IPS-20b (cell line): ENCODE measurements around the gene PNPLA7.
"Not testable (repeated sequence)": the region's sequence is repeated elsewhere in the genome, so short reads cannot be mapped to it uniquely, and the experiment has no call there.

ENCODE experiments used
- H3K27ac ChIP-seq: one replicate; pipeline ENCODE4 v1.5.1; 2013; ENCODE audit warnings: low read length
- H3K27me3 ChIP-seq: 2 replicates; pipeline ENCODE4 v1.6.1; 2013; ENCODE audit warnings: mild to moderate bottlenecking, low read length, inconsistent platforms; ENCODE audit not compliant: insufficient read depth
- H3K36me3 ChIP-seq: 2 replicates; pipeline ENCODE4 v1.6.1; 2013; ENCODE audit warnings: low read depth, mild to moderate bottlenecking, inconsistent platforms, low read length, moderate library complexity; ENCODE audit not compliant: insufficient read depth
- H3K4me1 ChIP-seq: 2 replicates; pipeline ENCODE4 v1.6.1; 2013; ENCODE audit warnings: mild to moderate bottlenecking, control low read depth, inconsistent platforms, low read length, moderate library complexity; ENCODE audit not compliant: insufficient read depth
- H3K4me3 ChIP-seq: 2 replicates; pipeline ENCODE4 v1.5.1; 2013; ENCODE audit warnings: mild to moderate bottlenecking, low read length, inconsistent platforms
- H3K9ac ChIP-seq: 2 replicates; pipeline ENCODE4 v1.6.1; 2013; ENCODE audit warnings: low read depth, mild to moderate bottlenecking, inconsistent platforms, low read length, moderate library complexity
- H3K9me3 ChIP-seq: 2 replicates; pipeline ENCODE4 v1.6.1; 2013; ENCODE audit warnings: mild to moderate bottlenecking, low read depth, low read length, inconsistent platforms; ENCODE audit not compliant: insufficient read depth

The PNPLA7 gene

GRCh38 chr9:137412431-137412830 lies 137.8 kb downstream of the PNPLA7 start:
- no peaks in the 10 kb centered on the region for H3K36me3 ChIP-seq
- no peaks in the 10 kb centered on the region for H3K9me3 ChIP-seq
- H3K27me3 ChIP-seq = no peaks in the 10 kb centered on the region
- no peaks in the 10 kb centered on the region for H3K4me1 ChIP-seq
- H3K4me3 ChIP-seq = no peak overlapping the region
- no peak overlapping the region for H3K9ac ChIP-seq
- H3K27ac ChIP-seq = no peak overlapping the region

GRCh38 chr9:137411645-137412380 lies 138.4 kb downstream of the PNPLA7 start:
- no peak overlapping the region for H3K27ac ChIP-seq
- no peak overlapping the region for H3K4me3 ChIP-seq
- no peaks in the 10 kb centered on the region for H3K36me3 ChIP-seq
- no peaks in the 10 kb centered on the region for H3K27me3 ChIP-seq
- no peaks in the 10 kb centered on the region for H3K4me1 ChIP-seq
- H3K9me3 ChIP-seq = no peaks in the 10 kb centered on the region
- no peak overlapping the region for H3K9ac ChIP-seq

GRCh38 chr9:137411260-137411644 lies 138.9 kb downstream of the PNPLA7 start:
- no peak overlapping the region for H3K9ac ChIP-seq
- no peak overlapping the region for H3K4me3 ChIP-seq
- H3K9me3 ChIP-seq = no peaks in the 10 kb centered on the region
- no peak overlapping the region for H3K27ac ChIP-seq
- H3K36me3 ChIP-seq = no peaks in the 10 kb centered on the region
- H3K27me3 ChIP-seq = peaks cover 3% of the 10 kb centered on the region; the same call in 1 of the 2 replicates
- H3K4me1 ChIP-seq = no peaks in the 10 kb centered on the region

GRCh38 chr9:137410891-137411249 lies 139.3 kb downstream of the PNPLA7 start:
- no peak overlapping the region for H3K27ac ChIP-seq
- no peaks in the 10 kb centered on the region for H3K4me1 ChIP-seq
- no peak overlapping the region for H3K9ac ChIP-seq
- H3K27me3 ChIP-seq = peaks cover 7% of the 10 kb centered on the region; the same call in 1 of the 2 replicates
- H3K4me3 ChIP-seq = no peak overlapping the region
- no peaks in the 10 kb centered on the region for H3K36me3 ChIP-seq
- H3K9me3 ChIP-seq = no peaks in the 10 kb centered on the region

- H3K4me1 ChIP-seq, H3K36me3 ChIP-seq, H3K9me3 ChIP-seq, H3K4me3 ChIP-seq, H3K9ac ChIP-seq, H3K27ac ChIP-seq: not testable (repeated sequence)
- H3K27me3 ChIP-seq = peaks cover 11% of the 10 kb centered on the region; the same call in 1 of the 2 replicates
Observed at GRCh38 chr9:137410236-137410890, 139.8 kb downstream of the PNPLA7 start.
